GM12891 (cell line): ENCODE measurements around the gene NCKAP5.

ENCODE experiments used
- DNase-seq: peaks from one replicate; pipeline ENCODE4 v3.0.0; 2011; ENCODE audit warnings: low spot score; ENCODE audit not compliant: insufficient read length
- FAIRE-seq: peaks from 2 replicates; lab custom pipeline; 2011; peaks lifted over from hg19 to GRCh38; lab: Jason Lieb, UNC
- PAX5 ChIP-seq: IDR thresholded peaks from 2 replicates; pipeline ENCODE4 v1.6.1; 2011; ENCODE audit warnings: low read length, moderate library complexity, mild to moderate bottlenecking; ENCODE audit not compliant: insufficient read depth, severe bottlenecking
- POLR2A ChIP-seq: IDR thresholded peaks from 2 replicates; pipeline ENCODE4 v1.6.1; 2011; ENCODE audit warnings: low read depth, low read length, control low read depth
- POLR2AphosphoS5 ChIP-seq: IDR thresholded peaks from 2 replicates; pipeline ENCODE4 v1.6.1; 2011; ENCODE audit warnings: low read depth, low read length, control low read depth
- POU2F2 ChIP-seq: IDR thresholded peaks from 2 replicates; pipeline ENCODE4 v1.6.1; 2011; ENCODE audit warnings: low read depth, mild to moderate bottlenecking, control low read depth, low read length, moderate library complexity
- SPI1 ChIP-seq: IDR thresholded peaks from 2 replicates; pipeline ENCODE4 v1.6.1; 2011; ENCODE audit warnings: low read depth, low read length, control low read depth
- TAF1 ChIP-seq: IDR thresholded peaks from 2 replicates; pipeline ENCODE4 v1.6.1; 2011; ENCODE audit warnings: low read depth, low read length, control low read depth

The NCKAP5 gene

DNA sequence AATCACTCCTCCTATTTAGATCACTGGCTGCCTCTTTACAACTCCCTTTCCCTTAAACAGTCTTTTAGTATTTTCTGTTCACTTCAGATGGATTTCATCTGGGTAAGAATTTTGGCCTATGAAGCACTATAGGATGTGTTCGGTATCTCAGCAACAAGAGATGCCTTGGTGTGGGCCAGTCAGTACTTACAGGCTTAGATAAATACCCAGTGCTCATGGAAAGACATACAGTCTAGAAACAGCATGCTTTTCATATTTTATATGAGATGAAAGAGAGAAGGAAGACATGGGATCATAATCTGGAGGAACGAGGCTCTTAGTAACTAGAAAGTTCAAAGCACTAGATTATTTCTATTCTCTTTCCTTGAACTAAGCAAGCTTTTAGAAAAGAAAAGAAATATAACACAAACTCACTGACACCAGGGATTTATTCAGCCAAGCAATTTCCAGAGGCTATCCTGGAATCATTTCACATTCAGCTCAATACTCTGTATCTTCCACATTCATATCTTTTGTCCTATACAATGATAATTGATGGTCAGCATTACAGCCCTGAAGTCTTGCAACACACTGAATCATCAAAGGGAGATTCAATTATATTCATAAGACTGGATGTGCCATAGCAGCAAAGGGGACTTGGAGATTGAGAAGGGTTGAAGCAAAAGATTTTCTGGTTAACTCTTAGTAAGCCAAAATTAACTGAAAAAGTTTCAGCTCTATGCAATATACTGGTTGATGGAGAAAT is 489.4 kb downstream of the NCKAP5 start:
- TF ChIP-seq TAF1 = no peak
- TF ChIP-seq SPI1 = no peak
- no peak for TF ChIP-seq POLR2AphosphoS5
- TF ChIP-seq POU2F2 = no peak
- TF ChIP-seq POLR2A = no peak
- no peak for TF ChIP-seq PAX5
- FAIRE-seq (no peak), DNase-seq (no peak)

DNA sequence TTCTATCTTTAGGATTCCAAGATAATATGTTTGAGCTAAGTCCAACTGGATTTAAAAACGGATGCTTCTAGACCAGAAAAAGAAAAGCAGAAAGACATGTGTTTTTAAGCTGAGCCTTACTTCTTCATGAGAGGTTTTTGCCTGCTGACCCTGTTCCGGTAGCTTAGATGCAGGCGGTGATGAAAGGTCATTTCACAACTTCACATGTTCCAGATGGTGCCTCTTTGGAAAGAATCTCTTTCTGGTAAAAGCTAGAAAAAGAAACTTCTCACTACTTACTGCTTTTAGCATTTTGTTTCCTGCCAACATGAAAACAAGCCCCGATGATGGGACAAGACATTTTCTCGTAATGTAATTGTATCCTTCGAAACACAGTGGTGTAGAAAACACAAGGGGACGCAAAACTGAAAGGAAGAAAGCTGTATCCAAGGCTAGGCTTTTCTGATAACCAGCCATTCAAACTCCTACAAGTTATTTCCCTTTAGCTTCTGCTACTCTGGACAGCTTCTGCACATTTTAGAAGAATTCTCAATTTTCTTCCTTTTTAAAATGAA is 490.9 kb downstream of the NCKAP5 start:
- no peak for DNase-seq
- TF ChIP-seq POLR2A (no peak), PAX5 (no peak), SPI1 (no peak), TAF1 (no peak), POLR2AphosphoS5 (no peak)
- no peak for FAIRE-seq

GRCh38 chr2:133072837-133073694 is 495.2 kb downstream of the NCKAP5 start:
- TF ChIP-seq POU2F2 = no peak
- no peak for TF ChIP-seq SPI1
- TF ChIP-seq POLR2AphosphoS5 = no peak
- TF ChIP-seq PAX5 = no peak
- no peak for TF ChIP-seq TAF1
- TF ChIP-seq POLR2A = no peak
- DNase-seq = no peak
- no peak for FAIRE-seq

DNA sequence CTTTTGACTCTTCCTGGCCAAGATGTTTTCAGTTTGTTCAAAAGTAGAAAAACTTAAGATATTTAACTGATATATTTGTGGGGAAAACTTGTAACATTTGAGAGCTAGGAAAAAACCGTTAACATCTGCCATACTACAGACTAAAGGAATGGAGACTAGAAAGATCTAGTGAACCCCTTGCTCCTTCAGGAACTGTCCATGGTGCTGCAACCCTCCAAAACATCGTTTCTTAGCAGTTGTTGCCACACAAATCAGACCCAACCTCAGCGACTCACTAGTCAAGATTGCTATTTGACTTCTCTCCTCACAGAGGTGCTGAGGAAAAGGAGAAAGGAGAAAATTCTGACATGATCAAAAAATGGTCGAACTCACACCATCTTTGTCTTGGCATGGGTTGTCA is 504.5 kb downstream of the NCKAP5 start:
- DNase-seq (no peak), FAIRE-seq (no peak)
- TF ChIP-seq PAX5 (no peak), POLR2A (no peak), SPI1 (no peak), POLR2AphosphoS5 (no peak)

GRCh38 chr2:133062931-133063665 is 505.2 kb downstream of the NCKAP5 start:
- no peak for FAIRE-seq
- DNase-seq = no peak
- no peak for TF ChIP-seq TAF1
- no peak for TF ChIP-seq POU2F2
- TF ChIP-seq SPI1 = no peak
- no peak for TF ChIP-seq POLR2AphosphoS5

- TF ChIP-seq SPI1 (no peak), POU2F2 (no peak), TAF1 (no peak), POLR2AphosphoS5 (no peak), POLR2A (no peak), PAX5 (no peak)
- no peak for DNase-seq
- FAIRE-seq = no peak
Observed at GRCh38 chr2:133061874-133062593, 506.2 kb downstream of the NCKAP5 start.

DNA sequence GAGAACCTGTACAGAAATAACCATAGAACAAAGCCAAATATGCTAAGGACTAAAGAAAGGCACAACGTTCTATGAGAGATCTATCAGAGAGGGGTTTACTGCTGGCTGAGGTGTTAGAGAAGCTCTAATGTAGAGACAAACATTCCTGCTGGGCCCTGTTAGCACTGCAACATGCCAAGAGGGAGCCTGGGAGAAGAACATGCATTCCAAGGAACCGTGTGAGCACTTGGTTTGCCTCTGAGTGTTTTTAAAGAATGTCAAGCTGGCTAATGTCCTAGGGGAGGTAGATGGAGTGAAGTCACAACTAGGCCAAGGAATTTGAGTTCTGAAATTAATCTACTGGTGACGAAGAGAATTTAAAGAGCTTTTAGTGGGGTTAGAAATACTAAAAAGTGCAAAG is 514.0 kb downstream of the NCKAP5 start:
- FAIRE-seq (no peak), DNase-seq (no peak)
- no peak for TF ChIP-seq TAF1
- TF ChIP-seq SPI1 = no peak
- no peak for TF ChIP-seq POU2F2
- TF ChIP-seq PAX5 = no peak
- TF ChIP-seq POLR2A = no peak
- TF ChIP-seq POLR2AphosphoS5 = no peak

DNA sequence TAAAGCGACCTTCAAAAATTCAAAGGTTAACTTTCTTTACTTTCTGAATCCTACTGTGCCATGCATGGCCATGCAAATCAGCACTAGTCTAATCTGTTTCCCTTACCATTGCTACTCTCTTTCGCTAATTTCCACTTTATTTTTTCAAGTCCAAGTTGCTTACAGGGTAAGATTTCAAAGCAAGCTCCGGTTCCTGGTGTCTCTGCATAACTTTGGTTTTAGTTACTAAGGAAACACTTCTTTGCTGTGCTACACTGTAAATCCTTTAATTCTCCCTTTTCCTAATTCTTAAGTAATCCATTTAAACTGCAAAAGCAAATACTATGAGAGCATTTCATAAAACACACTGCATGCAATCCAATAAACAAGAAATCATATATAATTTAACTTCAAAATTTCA is 514.7 kb downstream of the NCKAP5 start:
- no peak for FAIRE-seq
- no peak for TF ChIP-seq SPI1
- TF ChIP-seq POLR2A = no peak
- TF ChIP-seq POU2F2 = no peak
- TF ChIP-seq TAF1 = no peak
- no peak for TF ChIP-seq PAX5
- TF ChIP-seq POLR2AphosphoS5 = no peak
- DNase-seq = no peak

GRCh38 chr2:133045787-133046186 is 522.5 kb downstream of the NCKAP5 start:
- FAIRE-seq = no peak
- no peak for TF ChIP-seq POLR2A
- no peak for TF ChIP-seq TAF1
- no peak for TF ChIP-seq POLR2AphosphoS5
- TF ChIP-seq POU2F2 = no peak
- no peak for TF ChIP-seq PAX5

More at GRCh38 chr2:133045787-133046186, 522.5 kb downstream of the NCKAP5 start:
- no peak for DNase-seq
